Endothelial cell of umbilical vein (primary cell): ENCODE data around the gene MAP3K12.

Source experiments
- EZH2 ChIP-seq: IDR thresholded peaks from 2 replicates; pipeline ENCODE4 v1.6.1; 2012; ENCODE audit warnings: borderline replicate concordance, low read depth, mild to moderate bottlenecking, moderate library complexity, low read length, inconsistent platforms; ENCODE audit not compliant: severe bottlenecking
- FOS ChIP-seq: IDR thresholded peaks from 2 replicates; pipeline ENCODE4 v1.6.1; 2011; ENCODE audit warnings: mild to moderate bottlenecking, low read length, moderate library complexity, borderline replicate concordance; ENCODE audit not compliant: insufficient read depth
- MYC ChIP-seq: IDR thresholded peaks from one replicate; pipeline ENCODE4 v1.6.1; 2011; ENCODE audit warnings: mild to moderate bottlenecking, low read depth, low read length
- POLR2A ChIP-seq: IDR thresholded peaks from 2 replicates; pipeline ENCODE4 v1.6.1; 2012; ENCODE audit warnings: low read depth, mild to moderate bottlenecking, control low read depth, low read length
- POLR2AphosphoS5 ChIP-seq: IDR thresholded peaks from 2 replicates; pipeline ENCODE4 v1.6.1; 2012; ENCODE audit warnings: low read depth, mild to moderate bottlenecking, control low read depth, low read length, moderate library complexity; ENCODE audit not compliant: insufficient read depth
- TF ChIP-seq, protein P1 (sequence below), 2 donors: IDR thresholded peaks; 1 replicate in 1 of 2; 2 replicates in 1 of 2; pipeline ENCODE4 v1.5.1; 2011; ENCODE audit warnings: low read length in 2 of 2, mild to moderate bottlenecking in 2 of 2, moderate library complexity in 2 of 2, control low read depth in 1 of 2, inconsistent platforms in 1 of 2, low read depth in 1 of 2; ENCODE audit not compliant: insufficient read depth in 1 of 2; ENCODE audit errors: extremely low read depth in 1 of 2

DNA sequence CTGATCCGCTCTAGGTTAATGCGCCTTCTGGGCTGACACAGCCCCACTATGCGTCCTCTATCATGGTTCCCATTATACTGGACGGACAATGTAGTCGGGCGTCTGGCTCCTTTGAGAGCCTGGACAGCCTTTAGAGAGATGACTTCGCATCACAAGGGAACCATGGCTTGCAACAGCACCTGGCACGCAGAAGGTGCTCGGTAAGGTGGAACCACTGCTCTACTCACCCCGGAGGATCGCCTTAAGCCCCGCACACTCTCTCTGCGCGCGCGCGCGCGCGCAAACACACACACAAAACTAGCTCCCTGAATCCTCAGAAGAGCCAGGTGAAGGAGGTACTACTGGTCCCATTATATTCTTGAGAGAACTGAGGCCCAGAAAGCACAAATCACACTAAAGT, 7.1 kb downstream of the MAP3K12 start:
- TF ChIP-seq FOS (no peak), POLR2A (no peak), POLR2AphosphoS5 (no peak), EZH2 (no peak), MYC (no peak)
- TF ChIP-seq, protein P1, sequence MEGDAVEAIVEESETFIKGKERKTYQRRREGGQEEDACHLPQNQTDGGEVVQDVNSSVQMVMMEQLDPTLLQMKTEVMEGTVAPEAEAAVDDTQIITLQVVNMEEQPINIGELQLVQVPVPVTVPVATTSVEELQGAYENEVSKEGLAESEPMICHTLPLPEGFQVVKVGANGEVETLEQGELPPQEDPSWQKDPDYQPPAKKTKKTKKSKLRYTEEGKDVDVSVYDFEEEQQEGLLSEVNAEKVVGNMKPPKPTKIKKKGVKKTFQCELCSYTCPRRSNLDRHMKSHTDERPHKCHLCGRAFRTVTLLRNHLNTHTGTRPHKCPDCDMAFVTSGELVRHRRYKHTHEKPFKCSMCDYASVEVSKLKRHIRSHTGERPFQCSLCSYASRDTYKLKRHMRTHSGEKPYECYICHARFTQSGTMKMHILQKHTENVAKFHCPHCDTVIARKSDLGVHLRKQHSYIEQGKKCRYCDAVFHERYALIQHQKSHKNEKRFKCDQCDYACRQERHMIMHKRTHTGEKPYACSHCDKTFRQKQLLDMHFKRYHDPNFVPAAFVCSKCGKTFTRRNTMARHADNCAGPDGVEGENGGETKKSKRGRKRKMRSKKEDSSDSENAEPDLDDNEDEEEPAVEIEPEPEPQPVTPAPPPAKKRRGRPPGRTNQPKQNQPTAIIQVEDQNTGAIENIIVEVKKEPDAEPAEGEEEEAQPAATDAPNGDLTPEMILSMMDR (IDR thresholded peaks at IDR 0.05; ENCODE audit: extremely low read depth in 1 of 2, insufficient read depth in 1 of 2, low read depth in 1 of 2, low read length in 2 of 2) = no peak
